Measurements from ENCODE around the gene CLCN7.

DNA sequence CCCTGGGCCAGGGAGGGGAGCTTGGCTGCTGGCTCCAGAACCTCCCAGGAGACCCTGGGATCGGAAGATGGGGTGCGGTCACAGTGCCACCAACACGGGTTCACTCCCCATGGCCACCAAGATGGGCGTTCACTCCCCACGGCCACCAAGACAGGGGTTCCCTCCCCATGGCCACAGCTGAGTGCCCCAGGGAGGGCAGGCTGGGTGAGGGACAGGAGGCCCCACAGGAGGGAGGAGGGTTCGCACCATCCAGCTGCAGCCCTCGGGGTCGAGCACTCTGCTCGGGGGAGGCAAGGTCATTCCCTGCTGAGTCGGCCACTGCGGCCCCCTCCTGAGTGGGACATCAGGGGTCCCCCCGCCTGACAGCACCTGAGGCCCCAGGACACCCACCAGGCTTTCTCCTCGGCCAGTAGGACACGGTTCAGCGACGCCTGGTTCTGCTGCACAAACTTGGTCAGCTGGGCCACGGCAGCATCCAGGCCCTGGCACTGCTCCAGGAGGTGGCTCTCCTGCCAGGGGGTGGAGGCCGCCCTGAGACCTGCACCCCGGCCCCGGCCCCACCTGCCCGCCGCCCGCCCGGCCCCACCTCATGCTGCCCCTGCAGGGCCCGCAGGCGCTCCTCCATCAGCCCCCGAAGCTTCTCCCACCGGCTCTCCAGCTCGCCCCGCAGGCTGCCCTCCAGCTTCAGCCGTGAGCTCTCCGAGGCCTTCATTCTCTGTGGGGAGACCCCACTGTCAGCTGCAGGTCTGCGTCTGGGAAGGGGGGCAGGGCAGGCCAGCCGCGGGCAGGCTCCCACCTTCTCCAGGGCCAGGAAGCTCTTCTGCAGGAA is 36.4 kb downstream of the CLCN7 start:
- TF ChIP-seq, protein P1, sequence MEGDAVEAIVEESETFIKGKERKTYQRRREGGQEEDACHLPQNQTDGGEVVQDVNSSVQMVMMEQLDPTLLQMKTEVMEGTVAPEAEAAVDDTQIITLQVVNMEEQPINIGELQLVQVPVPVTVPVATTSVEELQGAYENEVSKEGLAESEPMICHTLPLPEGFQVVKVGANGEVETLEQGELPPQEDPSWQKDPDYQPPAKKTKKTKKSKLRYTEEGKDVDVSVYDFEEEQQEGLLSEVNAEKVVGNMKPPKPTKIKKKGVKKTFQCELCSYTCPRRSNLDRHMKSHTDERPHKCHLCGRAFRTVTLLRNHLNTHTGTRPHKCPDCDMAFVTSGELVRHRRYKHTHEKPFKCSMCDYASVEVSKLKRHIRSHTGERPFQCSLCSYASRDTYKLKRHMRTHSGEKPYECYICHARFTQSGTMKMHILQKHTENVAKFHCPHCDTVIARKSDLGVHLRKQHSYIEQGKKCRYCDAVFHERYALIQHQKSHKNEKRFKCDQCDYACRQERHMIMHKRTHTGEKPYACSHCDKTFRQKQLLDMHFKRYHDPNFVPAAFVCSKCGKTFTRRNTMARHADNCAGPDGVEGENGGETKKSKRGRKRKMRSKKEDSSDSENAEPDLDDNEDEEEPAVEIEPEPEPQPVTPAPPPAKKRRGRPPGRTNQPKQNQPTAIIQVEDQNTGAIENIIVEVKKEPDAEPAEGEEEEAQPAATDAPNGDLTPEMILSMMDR (IDR thresholded peaks at IDR 0.05) = no peak
- no peak for TF ChIP-seq POLR2A (IDR thresholded peaks at IDR 0.05)

All from gastroesophageal sphincter (tissue), 3 donors.